ENCODE data around the gene LRRC59. TPM values are rescaled to one million over a fixed set of nuclear protein-coding genes. Genes with fewer than 3 reads are reported as not detected.

Gene LRRC59
- total RNA-seq, 4 donors from 2014 or later, result 34.4 to 76.6 (median 50.3) TPM

GRCh38 chr17:50397919-50398285, 579 bp upstream of the LRRC59 start:
- no peaks in the 10 kb centered on the region for H3K9me3 ChIP-seq
- no peak for ATAC-seq
- H3K27me3 ChIP-seq, result no peaks in the 10 kb centered on the region
- WGBS, 2 donors (ENCODE audit: low coverage in 1 of 2), result 38 to 42% methylated on average over 3 to 9 of the region's 9 CpGs
- TF ChIP-seq, protein P1, sequence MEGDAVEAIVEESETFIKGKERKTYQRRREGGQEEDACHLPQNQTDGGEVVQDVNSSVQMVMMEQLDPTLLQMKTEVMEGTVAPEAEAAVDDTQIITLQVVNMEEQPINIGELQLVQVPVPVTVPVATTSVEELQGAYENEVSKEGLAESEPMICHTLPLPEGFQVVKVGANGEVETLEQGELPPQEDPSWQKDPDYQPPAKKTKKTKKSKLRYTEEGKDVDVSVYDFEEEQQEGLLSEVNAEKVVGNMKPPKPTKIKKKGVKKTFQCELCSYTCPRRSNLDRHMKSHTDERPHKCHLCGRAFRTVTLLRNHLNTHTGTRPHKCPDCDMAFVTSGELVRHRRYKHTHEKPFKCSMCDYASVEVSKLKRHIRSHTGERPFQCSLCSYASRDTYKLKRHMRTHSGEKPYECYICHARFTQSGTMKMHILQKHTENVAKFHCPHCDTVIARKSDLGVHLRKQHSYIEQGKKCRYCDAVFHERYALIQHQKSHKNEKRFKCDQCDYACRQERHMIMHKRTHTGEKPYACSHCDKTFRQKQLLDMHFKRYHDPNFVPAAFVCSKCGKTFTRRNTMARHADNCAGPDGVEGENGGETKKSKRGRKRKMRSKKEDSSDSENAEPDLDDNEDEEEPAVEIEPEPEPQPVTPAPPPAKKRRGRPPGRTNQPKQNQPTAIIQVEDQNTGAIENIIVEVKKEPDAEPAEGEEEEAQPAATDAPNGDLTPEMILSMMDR (IDR thresholded peaks at IDR 0.05), result no peak
- no peak for TF ChIP-seq POLR2AphosphoS5 (IDR thresholded peaks at IDR 0.05)
- TF ChIP-seq EP300 (IDR thresholded peaks at IDR 0.05), result no peak
- TF ChIP-seq POLR2A (IDR thresholded peaks at IDR 0.05), result no peak
- peak overlapping the region in 1 of 2 donors; percentile 94 for H3K4me3 ChIP-seq
- peaks cover 0 to 25% of the 10 kb centered on the region in 2 donors for H3K36me3 ChIP-seq
- peak overlapping the region in 1 of 4 donors; percentile 79 for H3K27ac ChIP-seq
- H3K4me1 ChIP-seq, result peaks cover 0 to 35% (median 17%) of the 10 kb centered on the region in 3 donors

DNA sequence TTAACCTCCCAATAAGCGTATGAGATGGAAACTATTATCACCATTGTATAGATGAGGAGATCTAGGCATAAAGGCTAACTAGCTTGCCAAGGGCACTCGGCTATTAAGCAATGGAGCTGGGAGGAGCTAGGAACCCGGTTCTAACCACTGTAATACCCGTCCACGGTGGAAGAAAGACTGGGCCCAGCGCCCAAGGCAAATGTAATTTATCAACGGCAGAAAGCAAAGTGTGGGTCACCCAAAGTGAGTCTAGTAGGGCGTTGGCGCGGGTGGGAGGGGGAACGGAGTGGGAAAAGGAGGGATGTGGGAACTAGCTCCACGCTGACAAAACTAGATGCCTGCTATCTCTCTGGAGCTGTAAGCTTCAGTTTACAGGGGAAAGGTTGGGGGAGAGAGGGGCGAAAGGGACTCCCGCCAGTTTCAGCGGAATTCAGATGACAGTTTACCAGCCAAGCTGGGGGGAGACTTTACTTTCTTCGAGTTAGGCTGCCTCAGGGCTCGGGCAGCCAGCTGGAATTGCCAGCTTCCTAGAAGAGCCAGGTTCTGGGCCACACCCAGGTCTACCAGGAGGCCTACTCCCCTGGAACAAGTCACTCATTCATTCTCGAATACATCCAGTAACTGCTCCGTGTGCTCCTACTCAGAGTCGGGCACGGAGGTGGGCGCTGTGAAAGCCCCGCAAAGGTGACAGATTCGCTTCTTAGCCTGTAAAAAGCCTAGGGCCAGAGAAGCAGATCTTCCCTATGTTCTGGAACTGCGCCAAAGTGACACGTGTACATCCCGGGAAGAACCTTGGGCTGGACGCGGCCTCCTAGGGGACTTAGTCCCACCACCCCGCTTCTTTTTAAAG, 837 bp downstream of the LRRC59 start:
- ATAC-seq, result peak; percentile 25
- Histone ChIP-seq H3K27me3 (no peaks in the 10 kb centered on the region), H3K4me3 (peak overlapping the region; percentile 51 to 94), H3K9me3 (no peaks in the 10 kb centered on the region), H3K36me3 (peaks cover 0 to 39% of the 10 kb centered on the region in 2 donors), H3K27ac (peak overlapping the region; percentile 20 to 86 (median 77)), H3K4me1 (peaks cover 0 to 35% (median 17%) of the 10 kb centered on the region in 3 donors)
- TF ChIP-seq, protein P1 (IDR thresholded peaks at IDR 0.05), result no peak
- TF ChIP-seq POLR2AphosphoS5 (IDR thresholded peaks at IDR 0.05), result no peak
- no peak for TF ChIP-seq POLR2A (IDR thresholded peaks at IDR 0.05)
- 5 to 7% methylated on average over 10 to 17 of the region's 30 CpGs for WGBS, 2 donors (ENCODE audit: low coverage in 1 of 2)

GRCh38 chr17:50394711-50395110, 2.6 kb downstream of the LRRC59 start:
- H3K9me3 ChIP-seq, result no peaks in the 10 kb centered on the region
- H3K27ac ChIP-seq, result no peak overlapping the region
- no peaks in the 10 kb centered on the region for H3K27me3 ChIP-seq
- ATAC-seq, result no peak
- H3K4me3 ChIP-seq, result no peak overlapping the region
- TF ChIP-seq POLR2A (IDR thresholded peaks at IDR 0.05) (no peak), EP300 (IDR thresholded peaks at IDR 0.05) (no peak)
- TF ChIP-seq, protein P1 (IDR thresholded peaks at IDR 0.05), result no peak
- peaks cover 0 to 35% (median 17%) of the 10 kb centered on the region in 3 donors for H3K4me1 ChIP-seq
- 18% methylated on average over 3 of the region's 3 CpGs; no CpG with 5 or more reads in 1 of the 2 donors for WGBS, 2 donors (ENCODE audit: low coverage in 1 of 2)
- H3K36me3 ChIP-seq, result peaks cover 0 to 57% of the 10 kb centered on the region in 2 donors

DNA sequence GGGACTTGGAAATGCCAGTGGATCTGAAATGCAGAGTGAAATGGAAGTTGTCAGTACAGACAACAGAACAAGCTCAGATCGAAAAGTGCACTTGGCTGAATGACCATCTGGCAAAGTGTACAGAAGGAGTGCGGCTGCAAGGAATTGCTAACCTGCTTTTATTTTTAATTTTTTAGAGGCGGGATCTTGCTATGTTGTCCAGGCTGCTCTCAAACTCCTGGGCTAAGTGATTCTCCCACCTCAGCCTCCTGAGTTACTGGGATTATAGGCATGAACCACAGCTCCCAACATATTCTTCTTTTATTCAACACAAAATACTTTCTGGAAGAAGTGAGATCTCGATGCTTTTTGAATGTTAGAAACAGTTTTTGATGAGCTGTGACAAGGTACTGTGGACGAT, 3.6 kb downstream of the LRRC59 start:
- ATAC-seq, result no peak
- peaks cover 0 to 35% (median 17%) of the 10 kb centered on the region in 3 donors for H3K4me1 ChIP-seq
- TF ChIP-seq, protein P1 (IDR thresholded peaks at IDR 0.05), result no peak
- no peak overlapping the region for H3K27ac ChIP-seq
- peaks cover 0 to 67% of the 10 kb centered on the region in 2 donors for H3K36me3 ChIP-seq
- H3K9me3 ChIP-seq, result no peaks in the 10 kb centered on the region
- H3K4me3 ChIP-seq, result no peak overlapping the region
- WGBS, 2 donors (ENCODE audit: low coverage in 1 of 2), result 90% methylated on average over 4 to 5 of the region's 5 CpGs
- no peaks in the 10 kb centered on the region for H3K27me3 ChIP-seq

GRCh38 chr17:50392621-50393020, 4.7 kb downstream of the LRRC59 start:
- Histone ChIP-seq H3K4me3 (no peak overlapping the region), H3K4me1 (peaks cover 0 to 31% (median 17%) of the 10 kb centered on the region in 3 donors), H3K36me3 (peaks cover 0 to 78% of the 10 kb centered on the region in 2 donors), H3K27me3 (no peaks in the 10 kb centered on the region), H3K27ac (no peak overlapping the region), H3K9me3 (no peaks in the 10 kb centered on the region)
- no peak for TF ChIP-seq POLR2AphosphoS5 (IDR thresholded peaks at IDR 0.05)
- TF ChIP-seq POLR2A (IDR thresholded peaks at IDR 0.05), result no peak
- no peak for TF ChIP-seq EP300 (IDR thresholded peaks at IDR 0.05)
- TF ChIP-seq, protein P1 (IDR thresholded peaks at IDR 0.05), result no peak
- ATAC-seq, result no peak
- WGBS, 2 donors (ENCODE audit: low coverage in 1 of 2), result 81 to 85% methylated on average over 4 to 6 of the region's 6 CpGs
